Left renal pelvis (tissue), 4 donors: ENCODE measurements around the gene KLLN. TPM values are rescaled to one million over a fixed set of nuclear protein-coding genes. Genes with fewer than 3 reads are reported as not detected.
"Not testable (repeated sequence)": the region's sequence is repeated elsewhere in the genome, so short reads cannot be mapped to it uniquely, and the experiment has no call there.

Source experiments
- DNase-seq, 4 donors: peaks; one replicate each; pipeline ENCODE4 v3.0.0-alpha.2; 2013; ENCODE audit warnings: low read depth in 4 of 4, low spot score in 3 of 4
- polyA plus RNA-seq, 4 donors: library from polyadenylated mRNA; unstranded; fragments of 120-200 nt; gene quantifications; one replicate each; pipeline ENCODE4 v1.2.1, GENCODE V29; 2013; ENCODE audit not compliant: insufficient read length in 4 of 4

The KLLN gene
- polyA plus RNA-seq, 4 donors, result 0.48 to 1.9 (median 1.4) TPM

DNA sequence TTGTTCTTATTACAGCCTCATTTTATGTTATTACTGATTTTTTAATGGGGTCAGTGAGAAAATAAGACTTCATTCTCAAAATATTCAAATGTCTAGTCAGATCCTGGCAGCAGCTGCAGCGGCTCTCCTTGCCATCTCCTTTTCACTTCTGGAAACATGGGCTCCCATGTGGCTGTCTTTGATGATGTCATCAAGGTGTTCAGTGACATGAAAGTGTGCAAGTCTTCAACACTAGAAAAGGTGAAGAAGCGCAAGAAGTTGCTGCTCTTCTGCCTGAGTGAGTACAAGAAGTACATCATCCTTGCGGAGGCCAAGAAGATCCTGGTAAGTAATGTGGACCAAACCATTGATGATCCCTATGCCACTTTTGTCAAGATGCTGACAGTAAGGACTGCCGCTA, 19.6 kb downstream of the KLLN start:
- DNase-seq, result no peak

DNA sequence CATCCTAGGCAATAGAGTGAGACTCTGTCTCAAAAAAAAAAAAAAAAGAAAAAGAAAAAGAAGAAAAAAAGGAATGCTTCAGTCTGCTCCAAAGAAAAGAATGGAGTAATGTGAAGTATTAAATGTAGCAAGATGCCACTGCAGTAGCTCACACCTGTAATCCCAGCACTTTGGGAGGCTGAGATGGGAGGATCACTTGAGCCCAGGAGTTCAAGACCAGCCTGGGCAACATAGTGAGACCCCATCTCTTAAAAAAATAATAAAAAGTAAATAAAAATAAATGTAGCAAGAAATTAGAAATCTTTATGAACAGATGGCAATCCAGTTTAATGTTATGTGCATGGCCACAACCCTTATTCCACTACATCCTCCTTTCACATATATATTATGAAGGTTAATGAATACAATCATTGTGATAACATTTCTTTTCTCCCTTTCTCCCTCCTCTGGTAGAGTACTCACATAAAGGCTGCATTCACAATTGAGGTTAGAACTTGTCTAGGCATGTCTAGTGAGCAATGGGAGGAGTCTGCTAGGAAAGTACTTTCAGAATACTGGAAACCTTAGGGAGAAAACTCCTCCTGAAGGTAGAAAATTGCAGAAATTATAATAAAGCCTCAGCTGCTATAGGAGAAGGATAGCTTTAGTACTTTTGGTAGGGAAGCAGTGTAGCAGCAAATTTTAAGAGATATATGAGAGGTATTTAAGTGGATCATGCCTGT, 20.4 kb downstream of the KLLN start:
- DNase-seq, result no peak

DNA sequence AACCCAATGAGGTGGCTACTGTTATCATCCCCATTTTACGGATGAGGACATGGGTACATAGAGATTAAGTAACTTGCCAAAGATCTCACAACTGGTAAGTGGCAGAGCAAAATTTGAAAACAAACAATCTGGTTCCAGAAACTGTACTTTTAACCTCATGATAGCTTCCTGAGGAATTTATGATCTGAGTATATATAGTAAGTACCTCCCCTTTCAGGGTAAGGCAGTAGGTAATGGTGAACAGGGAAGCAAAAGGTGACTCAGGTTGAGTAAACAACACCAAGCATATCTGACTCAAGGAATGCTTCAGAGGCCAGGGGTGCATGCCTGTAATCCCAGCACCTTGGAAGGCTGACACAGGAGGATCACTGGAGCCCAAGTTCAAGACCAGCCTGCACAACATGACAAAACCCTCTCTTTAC, 21.1 kb downstream of the KLLN start:
- no peak for DNase-seq

DNA sequence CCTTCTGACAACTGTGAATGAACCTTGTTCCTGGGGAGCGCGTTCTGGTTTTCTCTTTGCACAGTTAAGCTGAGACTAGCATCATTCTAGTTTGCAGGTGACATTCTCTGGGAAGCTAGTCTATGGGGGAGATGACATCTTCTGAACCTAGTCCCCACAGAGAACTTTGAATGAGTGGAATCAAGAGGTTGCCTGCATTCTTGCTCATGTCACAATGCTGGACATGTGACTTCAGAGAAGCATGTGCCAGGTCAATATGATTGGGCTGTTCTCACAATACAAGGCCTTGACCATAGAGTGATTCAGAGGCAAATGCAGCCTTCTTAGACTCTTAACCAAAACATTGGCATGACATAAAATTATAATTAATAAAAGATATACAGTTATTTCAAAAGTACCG, 22.1 kb downstream of the KLLN start:
- DNase-seq, result no peak

DNA sequence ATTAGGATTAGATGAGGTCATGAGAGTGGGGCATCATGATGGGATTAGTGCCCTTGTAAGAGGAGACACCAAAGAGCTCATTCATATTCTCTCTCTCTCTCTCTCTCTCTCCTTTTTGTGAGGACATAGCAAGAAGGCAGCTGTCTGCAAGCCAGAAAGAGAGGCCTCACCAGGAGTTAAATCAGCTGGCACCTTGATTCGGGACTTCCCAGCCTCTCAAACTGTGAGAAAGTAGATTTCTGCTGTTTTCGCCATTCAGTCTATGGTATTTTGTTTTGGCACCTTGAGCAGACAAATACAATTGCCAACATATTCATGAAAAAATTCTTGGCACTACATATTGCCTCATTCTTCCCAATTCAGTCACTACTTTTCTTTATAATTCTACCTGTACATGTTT, 24.7 kb downstream of the KLLN start:
- DNase-seq, result no peak

DNA sequence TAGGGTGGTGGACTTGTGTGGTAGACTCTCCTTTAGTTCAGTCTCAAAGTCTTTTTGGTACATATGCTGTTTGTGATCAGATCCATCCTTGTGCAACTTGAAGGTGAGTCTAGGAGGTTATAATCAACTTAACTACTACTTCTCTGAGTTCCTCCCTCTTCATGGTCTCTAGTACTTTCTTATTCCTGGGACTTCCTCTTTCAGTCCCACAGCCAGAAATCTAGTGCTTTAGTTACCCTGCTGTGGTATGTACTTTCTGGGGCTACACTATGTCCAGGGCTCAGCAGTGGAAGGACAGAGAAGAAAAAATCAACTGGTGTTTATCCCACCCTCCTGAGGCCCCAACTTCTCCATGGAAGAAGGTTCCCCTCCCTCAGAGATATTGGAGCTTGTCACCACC, 25.9 kb downstream of the KLLN start:
- no peak for DNase-seq

DNA sequence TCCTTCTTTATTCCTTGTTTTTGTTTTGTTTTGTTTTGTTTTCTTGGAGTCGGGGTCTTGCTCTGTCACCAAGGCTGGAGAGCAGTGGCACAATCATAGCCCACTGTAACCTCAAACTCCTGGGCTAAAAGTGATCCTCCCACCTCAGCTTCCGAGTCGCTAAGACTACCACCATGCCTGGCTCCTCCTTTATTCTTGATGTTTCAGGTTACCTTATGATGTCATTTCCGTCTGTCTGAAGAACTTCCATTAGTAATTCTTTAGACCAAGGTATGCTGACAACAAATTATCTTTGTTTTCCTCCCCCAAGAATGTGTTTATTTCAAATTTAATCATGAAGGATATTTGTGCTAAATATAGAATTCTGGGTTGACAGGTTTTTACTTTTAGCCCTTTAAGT, 27.2 kb downstream of the KLLN start:
- no peak for DNase-seq

DNA sequence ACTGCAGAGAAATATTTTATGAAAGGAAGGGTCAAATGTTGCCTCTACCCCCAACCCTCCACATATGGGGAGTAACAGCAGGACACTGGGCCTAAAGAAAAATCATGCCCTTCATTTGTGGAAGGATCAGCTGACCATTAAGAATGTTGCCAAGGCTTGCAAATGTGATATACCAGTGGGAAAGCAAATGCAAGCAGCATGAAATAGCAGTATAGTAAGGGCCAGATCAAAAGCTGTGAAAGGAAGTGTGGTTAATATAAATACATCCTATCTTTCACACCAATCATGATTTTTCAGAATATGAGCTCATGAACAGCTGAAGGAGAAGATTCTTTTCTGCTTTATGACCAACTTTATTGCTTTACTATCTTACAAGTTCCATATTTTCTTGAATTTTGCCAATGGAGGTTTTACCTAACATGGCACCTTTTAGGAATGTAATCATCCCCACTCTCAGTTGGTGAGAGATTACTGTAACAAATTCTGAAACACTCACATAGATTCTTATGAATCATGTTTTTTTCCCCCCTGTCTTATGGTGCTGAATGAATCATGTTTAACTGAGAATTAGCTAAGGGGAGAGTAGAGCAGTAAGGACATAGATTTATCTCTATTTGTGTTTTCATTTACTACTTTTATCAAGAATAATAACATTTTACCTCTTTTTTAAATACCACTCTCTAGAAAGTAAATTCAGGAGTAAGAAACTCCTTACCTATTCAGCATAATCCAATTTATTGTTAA, 33.2 kb downstream of the KLLN start:
- DNase-seq, result no peak

DNA sequence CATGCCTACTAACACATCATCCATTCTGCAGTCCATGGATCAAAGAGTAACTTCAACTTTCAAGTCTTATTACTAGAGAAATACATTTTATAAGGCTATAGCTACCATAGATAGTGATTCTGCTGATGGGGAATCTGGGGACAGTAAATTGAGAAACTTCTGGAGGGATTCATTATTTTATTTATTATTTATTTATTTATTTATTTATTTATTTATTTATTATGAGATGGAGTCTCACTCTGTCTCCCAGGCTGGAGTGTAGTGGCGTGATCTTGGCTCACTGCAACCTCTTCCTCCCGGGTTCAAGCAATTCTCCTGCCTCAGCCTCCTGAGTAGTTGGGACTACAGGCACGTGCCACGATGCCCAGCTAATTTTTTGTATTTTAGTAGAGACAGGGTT, 34.3 kb downstream of the KLLN start:
- DNase-seq, result not testable (repeated sequence)

DNA sequence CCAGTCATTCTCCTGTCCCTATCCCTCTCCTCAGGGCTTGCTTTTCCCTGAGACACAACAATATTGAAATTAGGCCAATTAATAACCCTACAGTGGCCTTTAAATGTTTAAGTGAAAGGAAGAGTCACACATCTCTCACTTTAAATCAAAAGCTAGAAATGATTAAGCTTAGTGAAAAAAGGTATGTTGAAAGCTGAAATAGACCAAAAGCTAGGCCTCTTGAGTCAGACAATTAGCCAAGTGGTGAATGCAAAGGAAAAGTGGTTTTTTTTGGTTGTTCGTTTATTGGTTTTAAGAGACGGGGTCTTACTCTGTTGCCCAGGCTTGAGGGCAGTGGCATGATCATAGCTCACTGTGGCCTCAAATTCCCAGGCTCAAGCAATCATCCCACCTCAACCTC, 35.7 kb downstream of the KLLN start:
- DNase-seq, result no peak

DNA sequence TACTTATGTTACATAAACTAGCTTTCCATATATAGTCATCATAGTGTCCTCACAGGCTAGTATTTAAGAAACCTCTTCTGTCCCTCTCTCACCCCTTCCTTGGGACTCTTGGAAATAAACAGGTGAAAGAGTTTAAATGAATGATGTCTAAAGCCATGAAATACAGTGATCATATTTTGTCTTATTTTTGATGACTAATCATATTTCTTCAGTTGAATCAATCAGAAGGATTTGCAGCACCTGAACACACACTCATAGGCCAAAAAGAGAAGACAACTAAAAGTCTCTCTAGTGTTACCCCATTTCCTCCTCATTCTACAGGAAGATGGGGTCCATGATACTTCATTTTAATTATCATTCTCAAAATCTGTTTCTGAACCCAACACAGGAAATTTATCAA, 36.7 kb downstream of the KLLN start:
- DNase-seq, result no peak

DNA sequence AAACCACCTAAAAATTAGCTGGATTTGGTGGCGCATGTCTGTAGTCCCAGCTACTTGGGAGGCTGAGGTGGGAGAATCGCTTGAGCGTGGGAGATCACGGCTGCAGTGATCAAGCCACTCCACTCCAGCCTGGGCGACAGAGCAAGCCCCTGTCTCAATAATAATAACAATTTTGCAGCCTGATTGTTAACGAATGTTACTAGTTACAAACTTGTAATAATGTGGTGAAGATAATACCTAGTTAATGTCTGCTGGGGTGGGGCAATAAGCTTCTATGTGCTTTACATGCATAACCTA, 44.1 kb downstream of the KLLN start:
- no peak for DNase-seq

DNA sequence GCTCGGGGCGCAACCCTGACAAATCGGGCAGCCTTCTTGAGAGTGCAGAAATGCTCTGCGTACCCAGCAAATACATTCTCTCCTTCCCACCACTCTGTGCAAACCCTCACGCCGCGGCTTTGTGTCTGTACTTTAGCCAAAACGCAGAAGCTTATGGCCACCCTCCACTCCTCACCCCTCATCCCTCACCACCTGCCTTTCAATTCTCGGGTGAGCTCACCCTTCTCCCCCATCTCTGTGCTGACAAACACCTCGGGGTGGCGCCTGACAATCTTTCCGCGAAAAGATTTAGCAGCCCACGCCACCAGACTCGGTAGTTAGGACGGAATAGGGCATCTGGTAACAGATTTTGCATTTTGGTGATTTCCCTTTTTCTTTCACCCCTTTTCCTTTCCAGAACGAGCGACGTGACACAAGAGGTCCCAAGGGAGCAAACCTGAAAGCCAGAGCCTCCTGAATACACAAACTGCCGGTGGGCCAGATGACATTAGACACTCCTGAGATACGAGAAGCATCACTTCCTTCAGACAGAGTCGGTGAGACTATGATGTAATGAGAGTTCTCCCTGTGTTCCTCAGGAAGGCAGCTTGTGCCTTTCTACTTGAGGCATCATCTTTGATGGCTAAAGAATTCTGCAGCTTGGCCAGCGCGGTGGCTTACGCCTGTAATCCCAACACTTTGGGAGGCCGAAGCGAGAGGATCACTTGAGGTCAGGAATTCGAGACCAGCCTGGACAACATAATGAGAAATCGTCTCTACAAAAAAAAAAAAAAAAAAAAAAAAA, 44.6 kb downstream of the KLLN start:
- peak in 3 of 4 donors; percentile 12 to 25 (median 22) for DNase-seq

DNA sequence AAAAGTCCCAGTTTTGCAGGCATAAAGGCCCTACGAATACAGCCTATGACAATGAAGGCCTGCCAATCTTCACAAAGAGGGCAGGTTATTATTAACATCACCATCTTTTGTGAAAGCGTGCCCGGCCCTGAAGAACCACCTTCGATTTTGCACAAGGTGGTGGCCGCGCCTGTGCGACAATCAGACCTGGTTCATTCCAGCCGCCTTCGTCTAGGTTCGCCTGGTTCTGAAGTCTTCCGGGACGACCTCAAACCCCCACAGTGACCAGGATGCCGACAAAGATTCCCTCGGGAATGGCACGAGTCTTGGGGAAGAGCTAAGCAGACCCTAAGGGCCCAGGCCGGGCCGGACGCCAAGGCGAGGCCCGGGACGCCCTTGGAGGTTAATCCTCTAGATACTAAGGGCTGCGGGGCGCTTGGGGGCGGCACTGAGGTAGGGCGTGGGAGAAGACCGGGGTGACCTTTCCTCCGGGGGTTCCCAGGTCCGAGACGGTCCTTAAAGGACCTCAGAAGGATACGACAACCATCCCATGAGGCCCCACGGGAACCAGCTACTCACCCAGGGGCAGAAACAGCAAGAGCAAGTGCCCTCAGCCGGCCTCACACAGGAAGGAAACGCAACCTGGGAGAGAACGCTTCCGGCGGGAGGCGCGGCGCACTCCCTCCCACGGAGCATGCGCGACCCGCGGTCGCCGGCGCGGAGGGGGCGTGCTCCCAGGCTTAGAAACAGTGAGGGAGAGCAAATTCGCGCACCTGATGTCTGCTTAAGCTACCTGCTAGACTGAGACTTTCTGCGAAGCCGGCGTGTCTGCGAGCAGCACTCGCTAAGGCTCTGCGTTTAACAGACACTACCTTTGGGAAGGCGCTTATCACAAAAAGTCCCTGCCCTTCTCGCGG, 45.5 kb downstream of the KLLN start, which contains the start of gene ATAD1:
TSS of gene ATAD1 (minus strand) at position 618 of the 896 bp plus-strand sequence. CDS start 3,627 bp downstream, outside the sequence.
- peak; percentile 71 to 82 (median 78) for DNase-seq

DNA sequence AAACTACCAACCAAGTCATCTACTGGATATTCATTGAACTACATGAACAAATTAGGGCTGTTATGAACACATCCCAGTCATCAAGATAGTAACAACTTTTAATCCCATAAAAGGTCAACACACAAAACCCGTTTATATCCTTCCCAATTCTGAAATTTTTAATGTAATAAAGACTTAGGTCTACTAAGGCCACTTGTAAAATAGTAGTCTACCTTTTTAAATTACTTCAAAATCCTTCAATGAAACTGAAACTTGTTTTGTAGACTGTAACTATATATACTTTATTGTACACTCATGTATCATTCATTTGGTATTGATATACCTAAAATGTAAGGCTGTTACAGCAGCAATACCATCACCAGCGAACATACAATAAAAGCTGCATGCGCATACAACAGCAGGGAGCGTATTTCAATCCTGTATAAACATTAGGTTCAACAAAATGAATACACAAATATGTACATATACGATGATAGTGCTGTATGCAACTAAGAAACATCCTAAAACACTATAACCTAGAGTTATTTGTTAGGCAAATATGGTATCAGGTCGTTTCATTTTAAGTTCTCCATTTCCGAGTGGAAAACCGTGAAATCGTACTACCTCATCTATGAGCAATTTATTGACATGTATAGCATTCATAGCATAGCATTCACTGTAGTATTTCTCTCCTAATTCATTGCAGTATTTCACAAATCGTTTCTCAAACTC, 46.3 kb downstream of the KLLN start:
- DNase-seq, result no peak

DNA sequence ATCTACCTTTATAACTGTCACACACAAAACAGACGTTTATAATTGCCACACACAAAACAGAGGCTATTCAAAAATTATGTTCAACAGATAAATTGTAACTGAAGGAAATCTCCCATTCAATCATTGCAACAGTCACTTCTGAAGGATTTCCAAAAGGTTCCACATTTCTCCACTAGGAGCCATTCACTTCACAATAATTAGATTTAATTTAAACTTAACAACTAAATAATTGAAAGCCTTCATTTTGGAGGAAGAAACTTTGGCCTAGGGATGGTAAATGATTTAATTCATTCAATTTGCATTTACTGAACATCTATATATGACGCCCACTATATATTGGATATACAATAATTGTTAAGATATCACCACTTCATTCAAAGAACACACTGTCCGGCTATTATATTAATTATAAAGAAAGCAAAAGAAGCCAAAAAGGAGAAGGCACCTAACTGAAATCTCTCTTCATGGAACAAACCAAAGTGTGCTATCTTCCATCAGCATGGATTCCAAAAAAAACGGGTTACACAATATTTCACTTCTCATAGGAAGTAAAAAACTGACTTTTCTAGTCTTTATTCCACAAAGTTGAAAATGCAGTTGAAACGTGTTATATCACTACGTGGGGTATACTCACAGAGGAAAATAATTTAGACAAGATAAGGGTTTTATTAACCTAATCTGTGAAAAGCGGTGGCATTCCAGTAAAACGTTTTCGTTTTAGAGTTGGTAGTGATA, 47.0 kb downstream of the KLLN start:
- no peak for DNase-seq
